Lung (tissue), 12 donors: ENCODE data around the gene PGLYRP3. TPM values are rescaled to one million over a fixed set of nuclear protein-coding genes. Genes with fewer than 3 reads are reported as not detected.
A peak's percentile ranks its signal among the peaks of the same experiment; 100 is the strongest.

Experiments
- ATAC-seq: fragments of 200-7000 bp; cut with Tn5 transposase; one replicate; pipeline ENCODE4 v1.9.1; 2020; ENCODE audit warnings: moderate number of reproducible peaks; ENCODE audit not compliant: insufficient read depth, low FRiP score
- DNase-seq, 3 donors: peaks; one replicate each; pipeline ENCODE4 v3.0.0-alpha.2; 2013 to 2017
- H3K27ac ChIP-seq, 2 donors: one replicate each; pipeline ENCODE4 v1.5.1; 2013; ENCODE audit warnings: mild to moderate bottlenecking in 2 of 2, moderate library complexity in 2 of 2, control low read depth in 1 of 2, inconsistent platforms in 1 of 2, low read depth in 1 of 2, low read length in 1 of 2
- H3K27me3 ChIP-seq, 3 donors: one replicate each; pipeline ENCODE4 v1.5.1; 2013; ENCODE audit warnings: low read length in 2 of 3; ENCODE audit not compliant: control insufficient read depth in 3 of 3, insufficient read depth in 3 of 3
- H3K36me3 ChIP-seq, 4 donors: one replicate each; pipeline ENCODE4 v1.5.1; 2013; ENCODE audit warnings: low read length in 4 of 4, mild to moderate bottlenecking in 1 of 4, moderate library complexity in 1 of 4; ENCODE audit not compliant: control insufficient read depth in 4 of 4, insufficient read depth in 4 of 4
- H3K4me1 ChIP-seq, 5 donors: one replicate each; pipeline ENCODE4 v1.5.1; 2013; ENCODE audit warnings: low read length in 5 of 5, mild to moderate bottlenecking in 2 of 5, moderate library complexity in 1 of 5; ENCODE audit not compliant: control insufficient read depth in 5 of 5, insufficient read depth in 5 of 5
- H3K4me3 ChIP-seq: one replicate; pipeline ENCODE4 v1.5.1; 2013; ENCODE audit warnings: mild to moderate bottlenecking, control low read depth, moderate library complexity
- H3K9ac ChIP-seq, 2 donors: one replicate each; pipeline ENCODE4 v1.5.1; 2013; ENCODE audit warnings: low read length in 2 of 2, control low read depth in 1 of 2; ENCODE audit not compliant: insufficient read depth in 1 of 2
- H3K9me3 ChIP-seq, 4 donors: one replicate each; pipeline ENCODE4 v1.5.1; 2013; ENCODE audit warnings: low read length in 3 of 4, mild to moderate bottlenecking in 1 of 4, moderate library complexity in 1 of 4; ENCODE audit not compliant: control insufficient read depth in 4 of 4, insufficient read depth in 3 of 4
- CTCF ChIP-seq: IDR thresholded peaks from 2 replicates; pipeline ENCODE4 v1.5.1; 2012; ENCODE audit warnings: mild to moderate bottlenecking; ENCODE audit errors: control extremely low read depth, extremely low read depth
- WGBS, 2 donors: extraction: QIAGEN DNeasy Blood & Tissue Kit; methylation state at CpG; one replicate each; pipeline ENCODE4 v1.1.7; 2013; 5-methylcytosine and 5-hydroxymethylcytosine counted together
- polyA plus RNA-seq, 2 donors: library from polyadenylated mRNA; stranded (reverse); fragments of 200-250 nt; gene quantifications; one replicate each; pipeline ENCODE4 v1.2.1, GENCODE V29; 2013
- total RNA-seq, 2 donors: library from RNA; depleted of rRNA in 1 of 2; stranded (reverse); fragments of >200 nt in 1 of 2; gene quantifications; one replicate each; pipeline ENCODE4 v1.2.1, GENCODE V29; 2014 to 2021
- donor health status: control.
- donor health status: control.
- donor health status: Bipolar disorder and iron deficiency.
- donor health status: healthy.
- donor health status: DM: yes; HTN: yes; CAD: no.

PGLYRP3 gene
- total and polyA plus RNA-seq, 4 donors, result not detected

DNA sequence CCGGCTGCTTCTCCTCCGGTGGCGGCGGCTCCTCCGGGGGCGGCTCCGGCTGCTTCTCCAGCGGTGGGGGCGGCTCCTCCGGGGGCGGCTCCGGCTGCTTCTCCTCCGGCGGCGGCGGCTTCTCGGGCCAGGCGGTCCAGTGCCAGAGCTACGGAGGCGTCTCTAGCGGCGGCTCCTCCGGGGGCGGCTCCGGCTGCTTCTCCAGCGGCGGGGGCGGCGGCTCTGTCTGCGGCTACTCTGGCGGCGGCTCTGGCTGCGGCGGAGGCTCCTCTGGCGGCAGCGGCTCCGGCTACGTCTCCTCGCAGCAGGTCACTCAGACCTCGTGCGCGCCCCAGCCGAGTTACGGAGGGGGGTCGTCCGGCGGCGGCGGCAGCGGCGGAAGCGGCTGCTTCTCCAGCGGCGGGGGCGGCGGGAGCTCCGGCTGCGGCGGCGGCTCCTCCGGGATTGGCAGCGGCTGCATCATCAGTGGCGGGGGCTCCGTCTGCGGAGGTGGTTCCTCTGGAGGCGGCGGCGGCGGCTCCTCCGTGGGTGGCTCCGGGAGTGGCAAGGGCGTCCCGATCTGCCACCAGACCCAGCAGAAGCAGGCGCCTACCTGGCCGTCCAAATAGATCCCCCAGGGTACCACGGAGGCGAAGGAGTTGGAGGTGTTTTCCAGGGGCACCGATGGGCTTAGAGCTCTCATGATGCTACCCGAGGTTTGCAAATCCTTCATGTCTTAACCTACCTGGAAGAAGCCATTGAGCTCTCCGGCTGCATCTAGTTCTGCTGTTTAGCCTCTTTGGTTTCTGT is 51.3 kb downstream of the PGLYRP3 start:
- peak overlapping the region; percentile 16 for H3K4me3 ChIP-seq
- no peak for TF ChIP-seq CTCF
- H3K9ac ChIP-seq, result no peak overlapping the region
- peaks cover 0 to 5% (median 0%) of the 10 kb centered on the region in 5 donors for H3K4me1 ChIP-seq
- ATAC-seq (peak; percentile 53), DNase-seq (peak; percentile 38 to 55 (median 53))
- no peak overlapping the region for H3K27ac ChIP-seq
- no peaks in the 10 kb centered on the region for H3K9me3 ChIP-seq
- 2 to 6% methylated on average over 63 to 80 of the region's 80 CpGs for WGBS, 2 donors
- H3K36me3 ChIP-seq, result no peaks in the 10 kb centered on the region
- peaks cover 0 to 61% (median 45%) of the 10 kb centered on the region in 3 donors for H3K27me3 ChIP-seq

DNA sequence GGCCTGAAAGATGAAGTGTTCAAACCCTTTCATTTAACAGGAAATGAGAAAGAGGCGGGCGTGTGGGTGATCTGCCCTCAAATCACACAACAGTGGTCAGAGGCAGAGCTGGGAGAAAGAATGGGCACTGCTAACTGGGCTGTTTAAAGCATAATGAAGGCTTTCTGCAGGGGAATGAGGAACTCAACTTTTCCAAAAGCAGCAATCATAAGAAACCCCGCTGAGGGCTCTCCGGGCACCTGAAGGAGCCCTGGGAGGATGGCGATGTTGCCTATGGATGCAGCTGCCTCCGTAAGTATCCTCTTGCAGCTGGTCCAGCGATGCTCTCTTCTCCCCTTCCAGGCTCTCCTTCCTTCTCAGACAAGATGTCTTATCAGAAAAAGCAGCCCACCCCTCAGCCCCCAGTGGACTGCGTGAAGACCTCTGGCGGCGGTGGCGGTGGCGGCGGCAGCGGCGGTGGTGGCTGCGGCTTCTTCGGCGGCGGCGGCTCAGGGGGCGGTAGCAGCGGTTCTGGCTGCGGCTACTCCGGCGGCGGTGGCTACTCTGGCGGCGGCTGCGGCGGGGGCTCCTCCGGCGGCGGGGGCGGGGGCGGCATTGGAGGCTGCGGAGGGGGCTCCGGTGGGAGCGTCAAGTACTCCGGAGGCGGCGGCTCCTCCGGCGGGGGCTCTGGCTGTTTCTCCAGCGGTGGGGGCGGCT is 52.0 kb downstream of the PGLYRP3 start:
- H3K9me3 ChIP-seq, result no peaks in the 10 kb centered on the region
- ATAC-seq (no peak), DNase-seq (peak in 2 of 3 donors; percentile 7 to 22)
- WGBS, 2 donors, result 11 to 20% methylated on average over 25 to 45 of the region's 45 CpGs
- H3K4me1 ChIP-seq, result peaks cover 0 to 5% (median 0%) of the 10 kb centered on the region in 5 donors
- H3K36me3 ChIP-seq, result no peaks in the 10 kb centered on the region
- H3K27me3 ChIP-seq, result peaks cover 0 to 57% (median 45%) of the 10 kb centered on the region in 3 donors
- H3K4me3 ChIP-seq, result no peak overlapping the region
- H3K27ac ChIP-seq, result no peak overlapping the region
- no peak for TF ChIP-seq CTCF
- no peak overlapping the region for H3K9ac ChIP-seq

- H3K4me1 ChIP-seq, result peaks cover 0 to 5% (median 0%) of the 10 kb centered on the region in 5 donors
- no peak for TF ChIP-seq CTCF
- DNase-seq (no peak), ATAC-seq (no peak)
- no peaks in the 10 kb centered on the region for H3K36me3 ChIP-seq
- H3K9me3 ChIP-seq, result peaks cover 0 to 2% (median 0%) of the 10 kb centered on the region in 4 donors
- H3K9ac ChIP-seq, result no peak within 1 kb of the TSS
- 82 to 86% methylated on average over 3 of the region's 3 CpGs for WGBS, 2 donors
- H3K27ac ChIP-seq, result no peak within 1 kb of the TSS
- no peak within 1 kb of the TSS for H3K4me3 ChIP-seq
- H3K27me3 ChIP-seq, result peaks cover 0 to 48% (median 37%) of the 10 kb centered on the region in 3 donors
These were observed 53.4 kb downstream of the PGLYRP3 start, which contains the start of gene LORICRIN for GRCh38 chr1:153259387-153259786. Gene LORICRIN, plus strand, starts transcription at chr1:153259687. Its CDS starts 1,263 bp downstream, at chr1:153260950.
